ENCODE data around the gene EVA1A. TPM values are rescaled to one million over a fixed set of nuclear protein-coding genes. Genes with fewer than 3 reads are reported as not detected.

EVA1A gene
- polyA plus RNA-seq, 2 of the 4 experiments (the other 2 are of a cell fraction) = 2.5 to 19.0 TPM

DNA sequence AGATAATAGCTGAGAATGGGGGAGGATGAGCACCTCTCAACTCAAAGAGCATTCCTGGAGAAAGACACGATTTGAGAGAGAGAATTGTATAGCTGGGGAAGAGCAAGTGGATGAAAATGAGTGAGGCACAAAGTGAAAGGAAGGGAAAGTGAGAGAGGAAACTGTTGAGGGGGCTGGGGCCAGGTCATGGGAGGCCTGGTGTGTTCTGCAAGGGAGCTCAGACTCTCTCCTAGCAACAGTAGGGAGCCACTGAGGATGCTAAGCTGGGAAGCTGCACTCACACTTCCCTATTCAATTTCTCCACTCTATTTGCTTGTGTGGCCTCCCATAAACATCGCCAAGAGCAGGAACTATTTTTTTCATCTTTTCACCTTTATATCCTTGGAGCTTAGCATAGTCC is 14.8 kb downstream of the EVA1A start:
- Histone ChIP-seq H3K4me1 (peaks cover 21% of the 10 kb centered on the region), H3K27ac (peak overlapping the region in 1 of 2 experiments; percentile 14; a peak in 1 of 6 replicates), H3K4me2 (no peak overlapping the region), H3K9me3 (no peaks in the 10 kb centered on the region), H3K4me3 (no peak overlapping the region)
- ChIA-PET POLR2A (no interaction called here), CTCF (interaction anchor here (1.2 to 2.4 kb wide), 3 partner anchors 64 to 95 kb away, joined by 3 to 11 read pairs (median 5); no protein-coding TSS in a partner anchor)
- no peak for ATAC-seq
- FAIRE-seq = no peak
- no peak for DNase-seq (ENCODE audit: low read depth in 1 of 2, low spot score in 1 of 2)
- TF ChIP-seq NFE2L2 (conservative IDR thresholded peaks at IDR 0.05; ENCODE audit: low read length) (no peak), EP300 (IDR thresholded peaks at IDR 0.05) (no peak), ZSCAN20 (CRISPR knock-in tag; IDR thresholded peaks at IDR 0.05) (no peak), MYC (IDR thresholded peaks at IDR 0.05; ENCODE audit: borderline replicate concordance, low read length) (no peak), ESRRA (IDR thresholded peaks at IDR 0.05; ENCODE audit: borderline replicate concordance, low read length) (no peak), RAD21 (conservative IDR thresholded peaks at IDR 0.05 in 1 of 2, IDR thresholded peaks at IDR 0.05 in 1 of 2) (no peak), TP53 (CRISPR knock-in tag; IDR thresholded peaks at IDR 0.05) (no peak), HOXB5 (CRISPR knock-in tag; IDR thresholded peaks at IDR 0.05) (no peak), EHMT2 (IDR thresholded peaks at IDR 0.05; ENCODE audit: low read depth) (no peak)
- 51% methylated on average over 2 of the region's 2 CpGs for WGBS (ENCODE audit: missing lambda C conversion rate)

DNA sequence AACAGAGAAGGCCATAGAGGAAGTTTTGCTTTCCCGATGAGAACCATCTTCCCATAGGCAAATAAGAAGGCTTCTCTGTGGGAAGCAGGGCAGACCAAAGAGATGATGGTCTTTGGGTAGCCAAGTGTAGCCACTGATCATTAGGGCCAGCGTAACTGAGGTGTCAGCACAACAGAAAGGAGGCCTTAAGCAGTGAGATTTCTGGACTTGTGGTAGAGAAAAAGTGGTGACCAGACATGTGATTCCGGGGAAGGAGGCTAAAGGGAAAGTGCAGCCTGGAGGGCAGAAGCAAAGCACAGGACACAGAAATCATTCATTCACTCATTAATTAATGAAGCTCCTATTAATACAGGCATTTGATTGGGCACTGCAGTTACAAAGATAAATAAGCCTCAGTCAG is 15.4 kb downstream of the EVA1A start:
- TF ChIP-seq KDM1A (IDR thresholded peaks at IDR 0.05; ENCODE audit: low read depth) = no peak
- TF ChIP-seq JUNB (IDR thresholded peaks at IDR 0.05) = no peak
- TF ChIP-seq, protein P1, sequence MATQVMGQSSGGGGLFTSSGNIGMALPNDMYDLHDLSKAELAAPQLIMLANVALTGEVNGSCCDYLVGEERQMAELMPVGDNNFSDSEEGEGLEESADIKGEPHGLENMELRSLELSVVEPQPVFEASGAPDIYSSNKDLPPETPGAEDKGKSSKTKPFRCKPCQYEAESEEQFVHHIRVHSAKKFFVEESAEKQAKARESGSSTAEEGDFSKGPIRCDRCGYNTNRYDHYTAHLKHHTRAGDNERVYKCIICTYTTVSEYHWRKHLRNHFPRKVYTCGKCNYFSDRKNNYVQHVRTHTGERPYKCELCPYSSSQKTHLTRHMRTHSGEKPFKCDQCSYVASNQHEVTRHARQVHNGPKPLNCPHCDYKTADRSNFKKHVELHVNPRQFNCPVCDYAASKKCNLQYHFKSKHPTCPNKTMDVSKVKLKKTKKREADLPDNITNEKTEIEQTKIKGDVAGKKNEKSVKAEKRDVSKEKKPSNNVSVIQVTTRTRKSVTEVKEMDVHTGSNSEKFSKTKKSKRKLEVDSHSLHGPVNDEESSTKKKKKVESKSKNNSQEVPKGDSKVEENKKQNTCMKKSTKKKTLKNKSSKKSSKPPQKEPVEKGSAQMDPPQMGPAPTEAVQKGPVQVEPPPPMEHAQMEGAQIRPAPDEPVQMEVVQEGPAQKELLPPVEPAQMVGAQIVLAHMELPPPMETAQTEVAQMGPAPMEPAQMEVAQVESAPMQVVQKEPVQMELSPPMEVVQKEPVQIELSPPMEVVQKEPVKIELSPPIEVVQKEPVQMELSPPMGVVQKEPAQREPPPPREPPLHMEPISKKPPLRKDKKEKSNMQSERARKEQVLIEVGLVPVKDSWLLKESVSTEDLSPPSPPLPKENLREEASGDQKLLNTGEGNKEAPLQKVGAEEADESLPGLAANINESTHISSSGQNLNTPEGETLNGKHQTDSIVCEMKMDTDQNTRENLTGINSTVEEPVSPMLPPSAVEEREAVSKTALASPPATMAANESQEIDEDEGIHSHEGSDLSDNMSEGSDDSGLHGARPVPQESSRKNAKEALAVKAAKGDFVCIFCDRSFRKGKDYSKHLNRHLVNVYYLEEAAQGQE (IDR thresholded peaks at IDR 0.05) = no peak
- TF ChIP-seq, protein P2, sequence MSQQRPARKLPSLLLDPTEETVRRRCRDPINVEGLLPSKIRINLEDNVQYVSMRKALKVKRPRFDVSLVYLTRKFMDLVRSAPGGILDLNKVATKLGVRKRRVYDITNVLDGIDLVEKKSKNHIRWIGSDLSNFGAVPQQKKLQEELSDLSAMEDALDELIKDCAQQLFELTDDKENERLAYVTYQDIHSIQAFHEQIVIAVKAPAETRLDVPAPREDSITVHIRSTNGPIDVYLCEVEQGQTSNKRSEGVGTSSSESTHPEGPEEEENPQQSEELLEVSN (IDR thresholded peaks at IDR 0.05; ENCODE audit: borderline replicate concordance, low read depth) = no peak
- no peak for TF ChIP-seq GATA3 (IDR thresholded peaks at IDR 0.05; ENCODE audit: borderline replicate concordance)
- TF ChIP-seq, protein P3, sequence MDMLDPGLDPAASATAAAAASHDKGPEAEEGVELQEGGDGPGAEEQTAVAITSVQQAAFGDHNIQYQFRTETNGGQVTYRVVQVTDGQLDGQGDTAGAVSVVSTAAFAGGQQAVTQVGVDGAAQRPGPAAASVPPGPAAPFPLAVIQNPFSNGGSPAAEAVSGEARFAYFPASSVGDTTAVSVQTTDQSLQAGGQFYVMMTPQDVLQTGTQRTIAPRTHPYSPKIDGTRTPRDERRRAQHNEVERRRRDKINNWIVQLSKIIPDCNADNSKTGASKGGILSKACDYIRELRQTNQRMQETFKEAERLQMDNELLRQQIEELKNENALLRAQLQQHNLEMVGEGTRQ (IDR thresholded peaks at IDR 0.05) = no peak
- no peak for TF ChIP-seq ZSCAN20 (CRISPR knock-in tag; IDR thresholded peaks at IDR 0.05)
- Histone ChIP-seq H3K4me3 (no peak overlapping the region), H3K27ac (no peak overlapping the region), H3K4me2 (no peak overlapping the region), H3K4me1 (peaks cover 21% of the 10 kb centered on the region), H3K9me3 (no peaks in the 10 kb centered on the region)
- DNase-seq (ENCODE audit: low read depth in 1 of 2, low spot score in 1 of 2) (no peak), ATAC-seq (no peak), FAIRE-seq (no peak)
- POLR2A ChIA-PET = interaction anchor here (0.7 kb wide), 1 partner anchor 16 kb away, joined by 3 read pairs; no protein-coding TSS in a partner anchor
- WGBS (ENCODE audit: missing lambda C conversion rate) = 42% methylated on average over 3 of the region's 3 CpGs
- CTCF ChIA-PET = interaction anchor here (1.2 to 2.4 kb wide), 3 partner anchors 64 to 95 kb away, joined by 3 to 11 read pairs (median 5); no protein-coding TSS in a partner anchor

DNA sequence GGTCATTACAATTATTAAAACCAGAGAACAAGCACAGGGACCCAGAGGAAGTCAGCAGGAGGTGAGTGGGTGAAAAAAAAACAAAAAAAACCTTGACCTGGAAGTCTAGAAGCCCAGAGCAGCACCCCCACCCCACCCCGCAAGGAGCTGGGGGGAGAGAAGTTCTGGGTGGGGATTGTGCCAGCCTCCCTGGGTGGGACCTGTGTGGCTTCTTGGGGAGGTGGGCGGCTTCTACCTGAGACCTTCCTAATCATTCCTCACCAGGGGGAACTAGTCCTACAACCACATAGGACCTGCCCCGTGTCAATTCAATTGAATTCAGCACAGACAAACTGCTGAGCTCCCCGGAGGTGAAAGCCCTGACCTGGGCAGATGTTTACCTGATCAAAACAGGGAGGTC is 17.3 kb downstream of the EVA1A start:
- TF ChIP-seq ZNF302 (CRISPR knock-in tag; IDR thresholded peaks at IDR 0.05) (no peak), POLR2A (IDR thresholded peaks at IDR 0.05; ENCODE audit: low read length) (no peak), ESRRA (IDR thresholded peaks at IDR 0.05; ENCODE audit: borderline replicate concordance, low read length) (no peak), MAZ (IDR thresholded peaks at IDR 0.05; ENCODE audit: borderline replicate concordance, low read depth, low read length) (no peak), RFX5 (IDR thresholded peaks at IDR 0.05) (no peak), RAD21 (conservative IDR thresholded peaks at IDR 0.05 in 1 of 2, IDR thresholded peaks at IDR 0.05 in 1 of 2) (no peak), NFE2L2 (conservative IDR thresholded peaks at IDR 0.05; ENCODE audit: low read length) (no peak), HEYL (CRISPR knock-in tag; IDR thresholded peaks at IDR 0.05) (no peak)
- FAIRE-seq (no peak), DNase-seq (ENCODE audit: low read depth in 1 of 2, low spot score in 1 of 2) (no peak), ATAC-seq (no peak)
- Histone ChIP-seq H3K4me3 (no peak overlapping the region), H3K4me1 (peaks cover 17% of the 10 kb centered on the region), H3K9me3 (no peaks in the 10 kb centered on the region), H3K27ac (no peak overlapping the region), H3K4me2 (no peak overlapping the region)
- 39% methylated on average over 4 of the region's 4 CpGs for WGBS (ENCODE audit: missing lambda C conversion rate)
- ChIA-PET CTCF (interaction anchor here (0.6 kb wide), 1 partner anchor 18 kb away, joined by 4 read pairs; no protein-coding TSS in a partner anchor), POLR2A (no interaction called here)
